Measurements from ENCODE around the gene IQCN. TPM values are rescaled to one million over a fixed set of nuclear protein-coding genes. Genes with fewer than 3 reads are reported as not detected.

IQCN gene
- total RNA-seq, 2 donors from 2014 or later = 4.1 to 19.5 TPM

- 90% methylated on average over 9 of the region's 9 CpGs for WGBS
- H3K4me3 ChIP-seq = no peak overlapping the region
- no peaks in the 10 kb centered on the region for H3K9me3 ChIP-seq
- DNase-seq (ENCODE audit: low spot score) = no peak
- TF ChIP-seq POLR2A (IDR thresholded peaks at IDR 0.05) (no peak), CTCF (IDR thresholded peaks at IDR 0.05) (no peak), POLR2AphosphoS5 (IDR thresholded peaks at IDR 0.05) (no peak)
- intact Hi-C loops (cut with DNase I) = no loop called here
- no peak overlapping the region for H3K27ac ChIP-seq
- H3K27me3 ChIP-seq (replicated peaks; ENCODE audit: insufficient read depth) = no peaks in the 10 kb centered on the region
- H3K36me3 ChIP-seq = no peaks in the 10 kb centered on the region
- no peaks in the 10 kb centered on the region for H3K4me1 ChIP-seq (replicated peaks)
These were observed 25.4 kb upstream of the IQCN start for GRCh38 chr19:18299654-18300053.

- TF ChIP-seq CTCF (IDR thresholded peaks at IDR 0.05) (no peak), POLR2A (IDR thresholded peaks at IDR 0.05) (no peak)
- intact Hi-C loops (cut with DNase I) = no loop called here
- 72% methylated on average over 6 of the region's 6 CpGs for WGBS
- no peak for DNase-seq (ENCODE audit: low spot score)
- H3K36me3 ChIP-seq = no peaks in the 10 kb centered on the region
- no peaks in the 10 kb centered on the region for H3K9me3 ChIP-seq
- no peaks in the 10 kb centered on the region for H3K4me1 ChIP-seq (replicated peaks)
- no peaks in the 10 kb centered on the region for H3K27me3 ChIP-seq (replicated peaks; ENCODE audit: insufficient read depth)
- no peak overlapping the region for H3K4me3 ChIP-seq
- H3K27ac ChIP-seq = no peak overlapping the region
These were observed 24.3 kb upstream of the IQCN start for GRCh38 chr19:18298601-18299000.

- intact Hi-C loops (cut with DNase I) = no loop called here
- no peak for TF ChIP-seq CTCF (IDR thresholded peaks at IDR 0.05)
- no peak for TF ChIP-seq POLR2AphosphoS5 (IDR thresholded peaks at IDR 0.05)
- TF ChIP-seq POLR2A (IDR thresholded peaks at IDR 0.05) = no peak
- Histone ChIP-seq H3K4me1 (replicated peaks) (no peaks in the 10 kb centered on the region), H3K36me3 (no peaks in the 10 kb centered on the region), H3K27ac (no peak overlapping the region), H3K27me3 (replicated peaks; ENCODE audit: insufficient read depth) (no peaks in the 10 kb centered on the region), H3K9me3 (no peaks in the 10 kb centered on the region), H3K4me3 (no peak overlapping the region)
- DNase-seq (ENCODE audit: low spot score) = no peak
- 54% methylated on average over 4 of the region's 4 CpGs for WGBS
These were observed 23.1 kb upstream of the IQCN start for GRCh38 chr19:18297308-18297707.

- H3K4me1 ChIP-seq (replicated peaks) = no peaks in the 10 kb centered on the region
- H3K4me3 ChIP-seq = no peak overlapping the region
- intact Hi-C loops (cut with DNase I) = no loop called here
- no peak overlapping the region for H3K27ac ChIP-seq
- H3K36me3 ChIP-seq = no peaks in the 10 kb centered on the region
- 86% methylated on average over 4 of the region's 4 CpGs for WGBS
- H3K27me3 ChIP-seq (replicated peaks; ENCODE audit: insufficient read depth) = no peaks in the 10 kb centered on the region
- no peak for TF ChIP-seq POLR2AphosphoS5 (IDR thresholded peaks at IDR 0.05)
- no peak for TF ChIP-seq CTCF (IDR thresholded peaks at IDR 0.05)
- TF ChIP-seq POLR2A (IDR thresholded peaks at IDR 0.05) = no peak
- H3K9me3 ChIP-seq = no peaks in the 10 kb centered on the region
- no peak for DNase-seq (ENCODE audit: low spot score)
These were observed 20.8 kb upstream of the IQCN start for GRCh38 chr19:18295034-18295451.

GRCh38 chr19:18294467-18294864 lies 20.2 kb upstream of the IQCN start:
- Histone ChIP-seq H3K9me3 (no peaks in the 10 kb centered on the region), H3K27me3 (replicated peaks; ENCODE audit: insufficient read depth) (no peaks in the 10 kb centered on the region), H3K4me1 (replicated peaks) (no peaks in the 10 kb centered on the region), H3K27ac (peak overlapping the region in 1 of 2 donors; percentile 98), H3K4me3 (no peak overlapping the region), H3K36me3 (no peaks in the 10 kb centered on the region)
- DNase-seq (ENCODE audit: low spot score) = peak; percentile 41
- intact Hi-C loops (cut with DNase I) = no loop called here
- WGBS = 38% methylated on average over 7 of the region's 9 CpGs
- TF ChIP-seq POLR2A (IDR thresholded peaks at IDR 0.05) (no peak), CTCF (IDR thresholded peaks at IDR 0.05) (no peak), POLR2AphosphoS5 (IDR thresholded peaks at IDR 0.05) (no peak)

All from prostate gland (tissue), 2 donors.